ENCODE results near the gene TMEM178B.

The TMEM178B gene

DNA sequence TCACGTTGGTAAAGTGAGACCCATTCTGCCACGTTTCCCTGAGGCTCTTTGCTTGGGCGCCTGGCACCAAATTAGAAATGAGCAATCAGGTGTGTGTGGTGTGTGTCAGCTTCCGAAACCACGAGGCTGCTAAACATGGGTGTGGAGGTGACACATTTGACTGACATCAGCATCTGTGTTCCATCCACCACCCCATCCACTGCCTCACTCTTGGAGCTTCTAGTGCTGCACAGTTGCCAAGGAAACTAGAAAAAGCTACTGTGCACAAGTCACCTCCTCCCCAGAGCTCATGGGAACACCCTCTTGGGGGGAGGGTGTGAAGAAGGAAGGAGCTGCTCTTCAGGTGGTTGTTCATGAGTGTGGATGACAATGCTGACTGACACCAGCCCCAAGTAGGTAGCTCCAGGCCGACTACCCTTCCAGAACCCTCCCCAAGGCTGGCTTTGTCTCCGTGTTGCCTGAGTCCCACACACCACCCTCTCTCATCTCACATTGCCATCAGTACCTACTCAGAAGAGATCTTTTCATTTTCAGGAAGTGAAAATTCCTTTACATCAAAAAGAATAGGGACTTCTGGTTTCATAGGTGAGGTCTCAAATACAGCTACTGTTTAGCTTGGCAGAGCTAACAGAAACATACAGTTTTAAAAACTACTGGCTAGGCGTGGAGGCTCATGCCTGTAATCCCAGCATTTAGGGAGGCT is 152.2 kb downstream of the TMEM178B start:
- peak; percentile 49 for DNase-seq (ENCODE audit: low spot score)

DNA sequence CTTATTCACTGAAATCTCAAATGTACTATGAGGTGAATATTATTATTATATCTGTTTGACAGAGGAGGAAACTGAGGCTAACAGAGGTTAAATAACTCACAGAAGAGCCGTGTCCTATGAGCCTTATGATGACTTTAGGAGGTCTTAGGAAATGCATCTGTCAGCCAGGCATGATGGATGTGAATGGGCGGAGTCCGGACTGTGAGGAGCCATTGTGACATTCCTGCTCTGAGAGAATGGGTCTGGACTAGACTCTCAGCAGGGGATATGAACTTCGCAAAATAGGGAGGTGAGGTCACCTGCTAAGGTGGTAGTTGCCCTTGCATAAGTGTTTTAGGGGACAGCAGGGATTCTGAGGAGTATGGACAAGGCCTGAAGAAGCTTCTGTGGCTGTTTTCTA is 153.6 kb downstream of the TMEM178B start:
- DNase-seq (ENCODE audit: low spot score) = no peak

DNA sequence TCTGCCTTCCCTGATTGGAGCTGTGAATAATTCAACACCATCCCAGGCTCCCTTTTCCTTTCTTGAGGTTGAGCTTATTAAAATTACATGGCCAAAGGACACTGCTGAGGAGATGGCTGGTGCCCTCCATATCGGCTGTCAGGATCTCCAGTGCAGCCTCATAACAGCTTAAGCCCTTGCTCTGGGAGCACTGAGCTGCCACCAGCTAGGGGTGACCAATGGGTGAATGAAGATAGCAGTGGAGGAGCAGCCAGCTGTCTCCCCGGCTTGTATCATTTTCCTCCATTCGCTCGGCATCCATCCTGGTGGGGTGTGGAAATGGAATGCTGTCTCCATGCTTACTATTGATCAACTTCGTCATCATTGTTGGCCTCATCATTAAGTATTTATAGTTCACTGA is 154.6 kb downstream of the TMEM178B start:
- no peak for DNase-seq (ENCODE audit: low spot score)

DNA sequence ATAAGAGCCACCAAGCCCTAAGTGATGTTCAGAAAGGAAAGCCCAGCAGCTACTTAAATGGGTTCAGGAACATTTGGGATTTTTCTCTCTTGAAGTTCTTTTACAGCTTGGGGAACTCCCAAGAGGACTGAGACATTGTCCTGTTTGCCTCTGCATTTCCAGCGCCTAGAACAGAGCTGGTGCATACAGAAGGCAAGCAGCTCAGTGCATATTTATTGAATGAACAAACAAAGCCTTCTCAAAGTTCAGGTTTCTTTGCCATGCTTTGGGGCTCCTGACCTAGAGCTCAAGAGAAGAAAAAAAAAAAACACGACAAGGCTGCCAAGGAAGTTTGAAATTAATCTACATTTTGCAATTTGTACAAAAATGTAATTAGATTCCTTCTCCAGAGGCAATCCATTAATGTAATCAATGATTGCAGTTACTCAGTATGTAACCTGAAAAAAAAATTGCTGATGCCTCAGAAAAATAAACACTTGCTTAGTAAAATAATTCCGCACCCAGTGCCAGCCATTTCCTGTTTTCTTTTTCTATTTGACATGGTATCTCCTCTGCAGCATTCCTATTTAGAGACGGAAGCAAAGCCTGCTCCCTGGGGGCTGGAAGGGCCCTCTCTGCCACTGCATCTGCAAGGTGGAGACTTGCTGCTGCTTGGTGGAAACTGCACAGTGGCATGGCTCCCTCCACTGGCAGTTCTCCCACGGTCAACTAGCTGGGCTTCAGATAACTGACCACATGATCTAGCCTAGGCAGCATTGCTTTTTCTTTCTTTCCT is 157.3 kb downstream of the TMEM178B start:
- peak; percentile 75 for DNase-seq (ENCODE audit: low spot score)

DNA sequence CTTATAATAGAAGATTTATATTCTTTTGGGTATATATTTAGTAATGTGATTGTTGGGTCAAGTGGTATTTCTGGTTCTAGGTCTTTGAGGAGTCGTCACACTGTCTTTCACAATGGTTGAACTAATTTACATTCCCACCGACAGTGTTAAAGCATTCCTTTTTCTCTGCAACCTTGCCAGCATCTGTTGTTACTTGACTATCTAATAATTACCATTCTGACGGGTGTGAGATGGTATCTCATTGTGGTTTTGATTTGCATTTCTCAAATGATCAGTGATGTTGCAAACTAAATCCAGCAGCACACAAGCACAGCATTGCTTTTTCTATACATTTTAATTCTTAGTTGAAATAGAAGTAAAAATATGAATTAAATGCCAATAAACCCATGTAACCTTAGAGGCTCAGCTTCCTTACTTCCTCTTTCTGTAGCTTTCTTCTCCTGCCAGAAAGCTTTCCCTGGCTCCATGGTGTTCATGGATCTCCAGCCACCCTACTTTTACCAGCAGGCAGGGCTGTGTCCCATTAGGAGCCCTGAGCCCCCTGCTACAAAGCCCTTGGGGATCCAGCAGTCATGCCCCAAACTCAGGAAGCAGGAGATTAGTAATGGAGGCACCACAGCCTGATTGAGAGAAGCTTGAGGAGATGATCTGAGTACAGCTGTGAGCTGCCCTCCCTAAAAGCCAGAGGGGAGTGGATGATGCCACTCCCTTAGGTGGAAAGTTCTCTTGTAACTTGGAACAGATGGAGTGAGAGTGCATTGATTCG is 158.6 kb downstream of the TMEM178B start:
- DNase-seq (ENCODE audit: low spot score) = no peak

DNA sequence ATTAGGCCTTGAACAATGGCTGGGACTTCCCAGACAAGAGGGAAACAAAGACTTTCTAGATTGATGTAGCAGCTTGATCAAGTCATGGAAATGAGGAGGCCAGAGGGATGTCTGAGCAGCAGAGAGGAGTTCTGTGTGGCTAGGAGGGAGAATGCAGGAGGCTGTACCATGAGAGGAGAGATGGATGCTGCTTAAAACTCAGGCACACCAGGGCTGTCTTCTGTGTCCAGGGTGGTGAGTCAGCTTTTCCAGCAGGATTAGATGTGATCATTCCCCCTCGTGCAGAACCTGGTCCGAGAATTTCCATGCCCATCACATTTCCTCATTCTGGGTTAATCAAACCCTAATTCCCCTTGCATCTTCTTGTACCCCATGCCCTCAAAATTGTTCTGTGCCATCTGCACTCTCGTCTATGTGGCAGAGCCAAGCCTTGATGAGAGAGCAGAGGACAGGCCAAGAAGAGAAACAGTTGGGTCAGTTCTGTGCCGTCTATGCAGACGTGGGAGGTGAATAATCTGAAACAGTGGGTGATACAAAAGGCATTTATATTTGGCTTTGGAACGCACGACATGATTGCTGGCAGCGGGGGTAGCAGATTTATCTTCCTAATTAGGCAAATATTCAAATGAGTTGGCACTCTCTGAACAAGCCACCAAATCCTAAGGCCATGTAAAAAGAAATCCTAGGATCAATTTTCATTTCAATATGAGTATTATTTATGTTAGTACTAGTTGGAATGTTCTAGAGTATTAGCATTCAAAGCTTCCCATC is 160.7 kb downstream of the TMEM178B start:
- peak; percentile 30 for DNase-seq (ENCODE audit: low spot score)

DNA sequence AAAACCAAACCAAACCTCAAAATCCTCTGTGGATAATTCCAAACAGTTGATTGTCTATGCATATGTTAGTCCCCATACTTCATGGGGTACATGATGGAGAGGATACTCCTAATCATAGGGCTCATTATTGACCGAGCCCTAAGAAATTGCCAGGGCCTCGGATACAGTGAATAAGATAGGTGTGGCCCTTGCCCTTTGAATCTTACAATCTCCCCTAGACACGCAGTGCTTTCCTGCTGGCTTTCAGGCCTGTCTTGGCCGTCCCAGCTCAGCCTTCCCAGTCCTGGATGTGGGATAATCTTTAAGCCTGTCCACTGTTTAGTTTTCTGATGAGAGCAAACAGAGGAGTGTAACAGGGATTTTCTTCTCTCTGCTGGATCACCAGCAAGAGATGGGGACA is 161.8 kb downstream of the TMEM178B start:
- no peak for DNase-seq (ENCODE audit: low spot score)

DNA sequence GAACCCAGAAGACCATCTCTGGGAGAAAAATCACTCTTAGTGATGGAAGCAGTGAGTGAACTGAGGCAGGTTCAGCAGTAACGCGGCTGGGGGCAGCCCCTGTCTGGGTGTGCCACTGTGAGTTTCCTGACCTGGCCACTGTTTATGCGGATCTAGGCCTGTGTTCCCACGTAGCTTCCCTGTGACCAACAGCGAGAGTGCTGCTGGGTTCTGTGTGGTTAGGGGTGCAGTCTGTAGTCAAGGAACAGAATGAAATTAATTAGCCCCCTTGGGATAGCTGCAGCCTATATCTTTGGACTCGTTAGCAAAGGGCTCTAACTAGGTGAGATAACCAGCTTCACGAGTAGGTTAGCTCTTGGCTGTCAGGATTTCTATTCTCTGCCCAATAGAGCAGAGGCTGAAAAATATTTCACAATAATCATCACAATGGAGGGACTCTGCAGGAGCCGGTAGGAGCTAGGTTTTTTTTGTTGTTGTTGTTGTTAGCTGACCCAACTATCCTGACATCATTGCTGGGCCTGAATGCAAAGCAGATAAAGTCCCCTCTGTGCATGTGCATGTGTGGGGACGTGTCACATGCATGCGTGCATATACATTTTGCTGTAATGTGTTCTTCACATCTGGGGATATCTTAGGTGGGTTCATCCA is 164.9 kb downstream of the TMEM178B start:
- DNase-seq (ENCODE audit: low spot score) = no peak

DNA sequence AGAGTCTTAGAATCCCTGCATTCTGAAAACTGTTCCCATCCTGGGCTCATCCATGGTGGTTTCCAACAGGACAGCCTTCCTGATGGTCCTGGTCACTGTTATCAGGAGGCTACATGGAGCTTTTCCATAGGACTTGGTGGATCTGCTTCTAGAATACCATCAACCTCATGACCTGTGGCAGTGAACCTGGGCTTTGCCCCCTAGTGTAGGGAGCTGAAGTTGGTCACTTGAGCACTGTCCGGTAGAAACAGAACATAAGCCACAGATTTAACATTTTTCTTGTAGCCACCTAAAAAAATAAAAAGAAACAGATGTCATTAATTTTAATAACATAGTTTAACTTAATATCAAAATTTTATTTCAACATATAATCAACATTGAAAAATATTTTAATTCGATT is 165.8 kb downstream of the TMEM178B start:
- DNase-seq (ENCODE audit: low spot score) = no peak

DNA sequence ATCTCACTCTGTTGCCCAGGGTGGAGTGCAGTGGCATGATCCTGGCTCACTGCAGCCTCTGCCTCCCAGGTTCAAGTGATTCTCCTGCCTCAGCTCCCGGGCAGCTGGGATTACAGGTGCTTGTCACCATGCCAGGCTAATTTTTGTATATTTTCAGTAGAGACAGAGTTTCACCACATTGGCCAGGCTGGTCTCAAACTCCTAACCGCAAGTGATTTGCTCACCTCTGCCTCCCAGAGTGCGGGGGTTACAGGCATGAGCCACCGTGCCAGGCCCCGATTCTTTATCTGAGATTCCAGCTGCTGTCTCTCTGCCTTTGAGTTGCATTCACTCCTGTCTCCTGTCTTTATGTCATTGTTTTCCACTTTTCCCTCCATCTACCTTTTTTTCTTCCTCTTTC is 168.7 kb downstream of the TMEM178B start:
- DNase-seq (ENCODE audit: low spot score) = no peak

DNA sequence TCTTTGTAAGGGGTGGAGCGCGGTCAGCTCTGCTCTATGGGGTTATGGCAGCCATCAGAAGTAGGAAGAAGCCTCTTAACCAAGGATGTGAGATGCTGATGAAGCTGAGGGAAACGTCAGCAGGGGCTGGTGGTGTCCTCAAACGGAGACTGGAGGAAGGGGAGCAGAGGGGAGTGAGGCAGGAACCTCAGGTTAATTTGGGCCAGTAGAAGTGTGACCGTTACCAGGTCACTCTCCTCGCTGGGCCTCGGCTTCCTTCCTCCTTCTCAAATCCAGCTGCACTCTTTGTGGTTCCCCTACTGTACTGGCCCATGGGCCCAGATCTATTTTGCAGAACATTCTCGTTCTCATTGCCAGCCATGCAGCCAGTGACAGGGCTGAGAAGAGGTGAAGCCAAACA is 169.5 kb downstream of the TMEM178B start:
- DNase-seq (ENCODE audit: low spot score) = no peak

DNA sequence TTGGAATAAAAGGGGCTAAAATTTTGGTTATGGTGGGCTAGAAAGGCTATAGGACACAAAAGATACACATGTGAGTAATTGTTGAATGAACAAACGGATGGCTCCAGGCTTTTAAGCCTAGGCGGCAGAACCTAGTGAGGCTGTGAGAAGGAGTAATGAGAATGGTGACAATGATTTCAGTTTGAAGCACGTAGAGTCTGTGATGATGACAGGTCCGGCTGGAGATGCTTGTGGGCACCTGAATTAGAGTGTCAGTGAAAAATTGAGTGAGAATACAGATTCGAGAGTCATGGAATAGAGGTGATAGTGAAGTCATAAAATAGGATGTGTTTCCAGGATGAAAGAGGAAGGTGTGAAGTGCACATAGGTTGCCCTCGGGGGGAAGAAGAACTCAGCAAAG is 170.6 kb downstream of the TMEM178B start:
- DNase-seq (ENCODE audit: low spot score) = no peak

DNA sequence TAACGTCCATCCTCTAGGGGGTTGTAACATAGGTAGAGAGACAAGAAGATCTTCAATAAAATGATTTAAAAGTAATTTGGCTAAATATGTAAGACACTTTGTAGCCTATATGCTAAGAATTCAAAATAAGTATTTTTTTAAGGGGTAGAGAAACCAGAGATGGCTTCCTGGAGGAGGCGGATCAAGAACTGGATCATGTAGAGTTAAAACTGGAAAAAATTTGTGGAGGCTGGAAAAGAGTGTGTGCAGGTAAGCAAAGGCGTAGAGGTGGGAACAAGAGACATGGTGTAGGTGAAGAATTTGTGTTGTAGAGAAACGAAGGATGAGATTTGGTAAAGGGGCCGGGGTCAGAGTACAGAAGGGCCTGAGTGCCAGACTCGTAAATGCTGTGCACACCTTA is 172.6 kb downstream of the TMEM178B start:
- DNase-seq (ENCODE audit: low spot score) = no peak

DNA sequence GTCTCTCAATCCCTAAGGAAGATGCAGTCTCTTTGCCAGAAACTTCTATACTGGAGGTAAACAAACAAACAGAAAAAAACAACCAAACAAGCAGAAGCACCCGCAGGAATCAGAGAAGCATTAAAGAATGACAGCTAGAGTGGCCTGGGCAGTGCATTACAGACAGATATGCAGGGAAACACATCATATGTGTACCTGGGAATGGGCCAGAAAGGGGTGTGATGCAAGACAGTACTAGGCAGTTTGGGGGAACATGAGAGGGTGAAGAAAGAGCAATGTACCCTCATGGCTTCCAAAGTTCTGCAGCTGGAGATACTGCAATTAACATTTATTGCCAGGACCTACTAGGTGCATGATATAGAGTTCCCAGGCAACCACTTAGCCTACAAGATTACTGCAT is 177.3 kb downstream of the TMEM178B start:
- no peak for DNase-seq (ENCODE audit: low spot score)

DNA sequence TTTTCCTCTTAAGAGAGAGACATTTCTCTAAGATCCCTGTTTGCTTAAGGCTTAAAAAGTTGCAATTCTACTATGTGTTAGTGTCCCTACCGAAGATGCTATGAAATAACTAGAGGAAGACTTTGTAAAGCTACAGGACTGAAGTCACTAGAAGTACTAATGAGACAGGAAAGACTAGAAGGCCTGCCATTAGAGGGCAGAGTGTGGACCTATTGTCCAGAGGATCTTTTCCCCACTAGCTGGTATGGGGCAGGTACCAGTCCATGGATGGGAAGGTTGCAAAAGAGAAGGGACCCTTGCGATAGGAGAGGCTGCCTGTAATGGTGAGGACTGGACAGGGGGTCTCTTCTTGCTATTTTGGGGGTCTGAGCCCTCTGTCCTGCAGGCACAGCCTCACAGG is 178.1 kb downstream of the TMEM178B start:
- DNase-seq (ENCODE audit: low spot score) = no peak

DNA sequence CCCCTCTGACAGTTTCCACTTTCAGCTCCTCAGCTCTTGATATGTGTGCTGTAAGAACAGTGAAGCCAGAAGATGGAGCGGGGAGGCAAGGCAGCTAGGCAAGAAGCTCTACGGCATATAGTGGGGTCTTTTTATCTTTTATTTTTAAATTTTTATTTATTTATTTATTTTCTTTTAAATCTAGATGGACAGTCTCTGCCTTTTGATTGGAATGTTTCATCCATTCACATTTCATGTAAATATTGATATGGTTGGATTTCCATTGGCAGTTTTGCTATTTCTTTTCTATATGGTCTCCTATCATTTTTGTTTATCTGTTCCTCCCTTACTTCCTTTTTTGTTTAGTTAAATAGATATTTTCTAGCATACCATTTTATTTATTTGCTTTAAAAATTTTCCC is 183.7 kb downstream of the TMEM178B start:
- no peak for DNase-seq (ENCODE audit: low spot score)

DNA sequence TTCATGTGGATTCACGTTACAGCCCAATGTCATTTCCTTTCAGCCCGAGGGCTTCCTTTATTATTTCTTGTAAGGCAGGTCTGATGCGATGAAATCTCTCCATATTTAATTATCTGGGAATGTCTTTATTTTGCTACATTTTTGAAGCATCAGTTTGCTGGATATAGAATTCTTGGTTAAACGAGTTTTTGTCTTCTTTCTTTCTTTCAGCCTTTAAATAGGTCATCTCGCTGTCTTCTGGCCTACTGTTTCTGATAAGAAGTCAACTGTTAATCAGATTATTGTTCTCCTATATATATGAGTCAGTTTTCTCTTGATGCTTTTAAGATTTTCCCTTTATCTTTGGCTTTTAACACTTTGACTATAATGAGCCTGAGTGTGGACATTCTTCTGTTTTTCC is 184.7 kb downstream of the TMEM178B start:
- no peak for DNase-seq (ENCODE audit: low spot score)

DNA sequence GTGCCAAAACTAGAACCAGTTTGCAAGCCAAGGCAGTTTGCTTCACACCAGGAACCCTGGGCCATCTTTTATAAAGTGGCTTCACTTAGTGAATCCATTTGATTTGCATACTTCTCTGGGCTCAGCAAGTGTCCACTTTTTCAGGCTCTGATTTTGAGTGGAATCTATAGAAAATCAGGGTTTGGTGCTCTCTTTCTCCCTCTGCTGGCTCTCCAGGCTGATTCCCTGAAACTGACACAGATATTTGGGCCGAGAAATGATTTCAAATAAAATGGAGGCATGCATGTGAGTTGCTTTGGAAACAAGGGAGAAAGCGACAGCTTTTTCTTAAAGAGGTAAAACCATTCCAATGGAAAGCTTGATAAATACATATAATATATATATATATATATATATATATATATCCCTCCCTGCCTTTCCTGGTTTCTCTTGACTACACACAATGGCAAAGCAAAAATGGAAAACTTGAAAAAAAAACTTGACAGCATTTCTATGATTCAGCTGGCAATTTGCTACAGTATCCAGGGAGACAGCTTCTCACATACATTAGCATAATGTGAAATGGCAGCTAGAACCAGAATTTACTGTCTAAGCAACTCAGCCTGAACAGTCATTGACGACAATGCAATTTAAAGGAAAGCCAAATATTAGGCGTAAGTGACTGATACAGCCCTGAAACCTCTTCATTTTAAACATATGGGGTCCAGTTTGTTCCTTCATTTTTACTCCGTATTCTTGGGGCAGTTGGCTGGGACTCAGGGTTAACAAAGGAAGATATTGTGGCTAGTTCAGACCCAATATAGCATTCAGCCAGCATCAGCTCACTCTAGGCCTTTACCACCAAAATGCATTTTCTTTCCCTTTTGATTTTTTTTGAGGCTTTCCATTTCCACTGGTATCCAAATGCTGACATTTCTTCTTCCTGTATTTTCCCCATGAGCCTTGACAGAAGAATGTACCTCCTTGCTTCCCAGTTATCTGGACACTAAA is 188.5 kb downstream of the TMEM178B start:
- peak; percentile 57 for DNase-seq (ENCODE audit: low spot score)

DNA sequence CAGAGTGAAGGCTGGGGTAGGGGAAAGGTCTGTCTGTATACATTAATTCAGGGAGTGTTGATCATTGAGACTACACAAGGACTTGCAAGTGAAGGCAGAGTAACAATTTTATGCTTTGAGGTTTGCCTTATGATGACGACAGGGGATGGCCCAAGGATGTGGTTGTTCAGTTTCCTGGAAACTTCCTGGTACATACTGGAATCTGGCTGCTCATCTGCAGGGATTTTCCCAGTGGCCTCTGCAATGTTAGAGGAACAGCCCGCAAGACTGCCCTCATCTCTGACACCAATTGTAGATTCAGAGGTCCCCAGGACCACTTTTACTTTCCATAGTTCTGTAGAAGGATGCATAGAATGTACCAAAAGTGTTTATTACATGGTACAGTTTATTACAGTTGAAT is 189.6 kb downstream of the TMEM178B start:
- DNase-seq (ENCODE audit: low spot score) = no peak

DNA sequence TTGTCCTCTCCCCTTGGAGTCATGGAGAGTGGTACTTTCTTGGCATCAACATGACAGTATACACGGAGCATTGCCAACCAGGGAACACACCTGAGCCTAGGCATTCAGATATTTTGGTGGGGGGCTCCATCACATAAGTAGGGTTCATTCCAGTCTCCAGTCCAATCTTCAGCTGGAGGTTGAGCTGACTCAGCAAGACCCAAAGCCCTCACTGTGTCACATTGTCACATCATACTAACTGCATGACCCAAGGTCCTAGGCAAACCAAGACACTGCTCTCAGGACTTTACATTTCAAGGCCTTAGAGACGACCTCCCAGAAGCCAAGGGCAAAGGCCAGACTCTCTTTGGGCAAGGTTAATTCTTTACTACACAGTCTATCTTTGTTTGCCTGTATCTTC is 190.1 kb downstream of the TMEM178B start:
- DNase-seq (ENCODE audit: low spot score) = no peak
